H1 (cell line): ENCODE data around the gene EPHA3.

Source experiments
- ATF2 ChIP-seq: IDR thresholded peaks from 2 replicates; pipeline ENCODE4 v1.6.1; 2012; ENCODE audit warnings: low read length, inconsistent platforms
- BRCA1 ChIP-seq: IDR thresholded peaks from 2 replicates; pipeline ENCODE4 v1.6.1; 2012; ENCODE audit warnings: low read depth, low read length, improper control_type of control experiment
- CREB1 ChIP-seq: IDR thresholded peaks from 2 replicates; pipeline ENCODE4 v1.6.1; 2012; ENCODE audit warnings: inconsistent platforms
- EZH2 ChIP-seq: fragments of 200-600 bp; sonication (generic); IDR thresholded peaks from 2 replicates; pipeline ENCODE4 v1.7.1; 2012; ENCODE audit warnings: low read depth, mild to moderate bottlenecking, moderate library complexity, low read length, inconsistent platforms; ENCODE audit not compliant: severe bottlenecking
- POLR2AphosphoS5 ChIP-seq: IDR thresholded peaks from 2 replicates; pipeline ENCODE4 v1.6.1; 2011; ENCODE audit warnings: low read depth, low read length
- RFX5 ChIP-seq: IDR thresholded peaks from 2 replicates; pipeline ENCODE4 v1.6.1; 2011; ENCODE audit warnings: low read depth, low read length, improper control_type of control experiment, borderline replicate concordance
- TAF1 ChIP-seq: IDR thresholded peaks from 2 replicates; pipeline ENCODE4 v1.6.1; 2011; ENCODE audit warnings: mild to moderate bottlenecking, low read depth, low read length
- TF ChIP-seq, protein P1 (sequence below), 3 experiments: IDR thresholded peaks; 1 replicate in 2 of 3; 2 replicates in 1 of 3; pipeline versions ENCODE4 v1.5.1 to v1.6.1; 2011; ENCODE audit warnings: low read length in 3 of 3, mild to moderate bottlenecking in 3 of 3, inconsistent platforms in 2 of 3, low read depth in 1 of 3, moderate library complexity in 1 of 3; ENCODE audit not compliant: insufficient read depth in 1 of 3; ENCODE audit errors: control extremely low read depth in 1 of 3

GRCh38 chr3:89373434-89373833 is 266.0 kb downstream of the EPHA3 start:
- TF ChIP-seq EZH2 (no peak), RFX5 (no peak), TAF1 (no peak), BRCA1 (no peak), CREB1 (no peak), ATF2 (no peak), POLR2AphosphoS5 (no peak)
- TF ChIP-seq, protein P1, sequence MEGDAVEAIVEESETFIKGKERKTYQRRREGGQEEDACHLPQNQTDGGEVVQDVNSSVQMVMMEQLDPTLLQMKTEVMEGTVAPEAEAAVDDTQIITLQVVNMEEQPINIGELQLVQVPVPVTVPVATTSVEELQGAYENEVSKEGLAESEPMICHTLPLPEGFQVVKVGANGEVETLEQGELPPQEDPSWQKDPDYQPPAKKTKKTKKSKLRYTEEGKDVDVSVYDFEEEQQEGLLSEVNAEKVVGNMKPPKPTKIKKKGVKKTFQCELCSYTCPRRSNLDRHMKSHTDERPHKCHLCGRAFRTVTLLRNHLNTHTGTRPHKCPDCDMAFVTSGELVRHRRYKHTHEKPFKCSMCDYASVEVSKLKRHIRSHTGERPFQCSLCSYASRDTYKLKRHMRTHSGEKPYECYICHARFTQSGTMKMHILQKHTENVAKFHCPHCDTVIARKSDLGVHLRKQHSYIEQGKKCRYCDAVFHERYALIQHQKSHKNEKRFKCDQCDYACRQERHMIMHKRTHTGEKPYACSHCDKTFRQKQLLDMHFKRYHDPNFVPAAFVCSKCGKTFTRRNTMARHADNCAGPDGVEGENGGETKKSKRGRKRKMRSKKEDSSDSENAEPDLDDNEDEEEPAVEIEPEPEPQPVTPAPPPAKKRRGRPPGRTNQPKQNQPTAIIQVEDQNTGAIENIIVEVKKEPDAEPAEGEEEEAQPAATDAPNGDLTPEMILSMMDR (IDR thresholded peaks at IDR 0.05; ENCODE audit: control extremely low read depth in 1 of 3, insufficient read depth in 1 of 3, low read depth in 1 of 3, low read length in 3 of 3): no peak
